SK-N-MC (cell line): ENCODE results near the gene HHAT.

Experiments
- EZH2 ChIP-seq: fragments of 200-600 bp; sonication (generic); IDR thresholded peaks from one replicate; pipeline ENCODE4 v1.6.1; 2017; ENCODE audit warnings: antibody characterized with exemption
- FOXP2 ChIP-seq: optimal IDR thresholded peaks from 2 replicates; pipeline ENCODE3; 2011; ENCODE audit warnings: mild to moderate bottlenecking, moderate library complexity; ENCODE audit not compliant: insufficient read depth; ENCODE audit errors: extremely low read length, control extremely low read depth
- POLR2AphosphoS5 ChIP-seq: IDR thresholded peaks from 2 replicates; pipeline ENCODE4 v1.6.1; 2012; ENCODE audit warnings: mild to moderate bottlenecking, low read depth, low read length, borderline replicate concordance

GRCh38 chr1:210635108-210635507 is 306.4 kb downstream of the HHAT start:
- TF ChIP-seq EZH2 (no peak), POLR2AphosphoS5 (no peak), FOXP2 (no peak)
